K562 treated with DMSO at 1 percent for 24 hours (cell line): ENCODE results near the gene MMP25. TPM values are rescaled to one million over a fixed set of nuclear protein-coding genes. Genes with fewer than 3 reads are reported as not detected.

ENCODE experiments used
- total RNA-seq: library from RNA; unstranded; fragments of 300-600 nt; gene quantifications from 2 replicates; pipeline ENCODE4 v1.2.3, GENCODE V29; 2022; ENCODE audit warnings: low read depth; ENCODE audit not compliant: insufficient read depth

MMP25 gene, protein sequence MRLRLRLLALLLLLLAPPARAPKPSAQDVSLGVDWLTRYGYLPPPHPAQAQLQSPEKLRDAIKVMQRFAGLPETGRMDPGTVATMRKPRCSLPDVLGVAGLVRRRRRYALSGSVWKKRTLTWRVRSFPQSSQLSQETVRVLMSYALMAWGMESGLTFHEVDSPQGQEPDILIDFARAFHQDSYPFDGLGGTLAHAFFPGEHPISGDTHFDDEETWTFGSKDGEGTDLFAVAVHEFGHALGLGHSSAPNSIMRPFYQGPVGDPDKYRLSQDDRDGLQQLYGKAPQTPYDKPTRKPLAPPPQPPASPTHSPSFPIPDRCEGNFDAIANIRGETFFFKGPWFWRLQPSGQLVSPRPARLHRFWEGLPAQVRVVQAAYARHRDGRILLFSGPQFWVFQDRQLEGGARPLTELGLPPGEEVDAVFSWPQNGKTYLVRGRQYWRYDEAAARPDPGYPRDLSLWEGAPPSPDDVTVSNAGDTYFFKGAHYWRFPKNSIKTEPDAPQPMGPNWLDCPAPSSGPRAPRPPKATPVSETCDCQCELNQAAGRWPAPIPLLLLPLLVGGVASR
- total RNA-seq = 0.31 and 1.0 TPM in 2 replicates

GRCh38 chr16:3045758-3046640, at the start of gene MMP25:
Gene MMP25 (plus strand): TSS chr16:3046561. CDS start chr16:3046918, 357 bp downstream.

GRCh38 chr16:3012828-3013420, 33.4 kb upstream of the MMP25 start, which contains the start of gene CLDN9:
Gene CLDN9 (plus strand): TSS chr16:3012923. CDS start chr16:3013363, 440 bp downstream.

GRCh38 chr16:3017794-3018506, 28.4 kb upstream of the MMP25 start, which contains the start of gene CLDN6:
Gene CLDN6 (minus strand): TSS chr16:3018183. CDS start chr16:3016021, 2,162 bp downstream.

DNA sequence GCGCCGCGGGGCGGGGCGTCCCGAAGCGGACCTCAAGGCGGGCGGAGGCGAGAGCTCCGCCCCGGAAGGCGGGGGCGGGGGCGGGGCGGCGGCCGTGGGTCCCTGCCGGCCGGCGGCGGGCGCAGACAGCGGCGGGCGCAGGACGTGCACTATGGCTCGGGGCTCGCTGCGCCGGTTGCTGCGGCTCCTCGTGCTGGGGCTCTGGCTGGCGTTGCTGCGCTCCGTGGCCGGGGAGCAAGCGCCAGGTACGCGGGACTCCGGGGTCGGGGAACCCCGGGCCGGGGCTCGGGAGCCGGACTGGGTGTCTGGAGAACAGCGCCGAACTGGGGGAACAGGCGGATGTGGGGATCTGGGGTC, 26.1 kb upstream of the MMP25 start, which contains the start of gene TNFRSF12A:
TSS of gene TNFRSF12A (plus strand) at position 122 of the 357 bp plus-strand sequence. CDS start at position 152, 30 bp downstream.

GRCh38 chr16:3023669-3024478, 22.5 kb upstream of the MMP25 start, which contains the start of the genes HCFC1R1 and THOC6:
Gene HCFC1R1 (minus strand): TSS chr16:3023942. CDS start chr16:3023941, 1 bp downstream.
Gene THOC6 (plus strand): TSS chr16:3024035. CDS start chr16:3024327, 292 bp downstream.

GRCh38 chr16:3036726-3037315, 9.5 kb upstream of the MMP25 start, which contains the start of gene BICDL2:
Gene BICDL2 (minus strand): TSS chr16:3036944. CDS start chr16:3035496, 1,448 bp downstream.

GRCh38 chr16:3065069-3065741, 18.8 kb downstream of the MMP25 start, which contains the start of gene IL32:
Gene IL32 (plus strand): TSS chr16:3065640. CDS start chr16:3065812, 172 bp downstream.

DNA sequence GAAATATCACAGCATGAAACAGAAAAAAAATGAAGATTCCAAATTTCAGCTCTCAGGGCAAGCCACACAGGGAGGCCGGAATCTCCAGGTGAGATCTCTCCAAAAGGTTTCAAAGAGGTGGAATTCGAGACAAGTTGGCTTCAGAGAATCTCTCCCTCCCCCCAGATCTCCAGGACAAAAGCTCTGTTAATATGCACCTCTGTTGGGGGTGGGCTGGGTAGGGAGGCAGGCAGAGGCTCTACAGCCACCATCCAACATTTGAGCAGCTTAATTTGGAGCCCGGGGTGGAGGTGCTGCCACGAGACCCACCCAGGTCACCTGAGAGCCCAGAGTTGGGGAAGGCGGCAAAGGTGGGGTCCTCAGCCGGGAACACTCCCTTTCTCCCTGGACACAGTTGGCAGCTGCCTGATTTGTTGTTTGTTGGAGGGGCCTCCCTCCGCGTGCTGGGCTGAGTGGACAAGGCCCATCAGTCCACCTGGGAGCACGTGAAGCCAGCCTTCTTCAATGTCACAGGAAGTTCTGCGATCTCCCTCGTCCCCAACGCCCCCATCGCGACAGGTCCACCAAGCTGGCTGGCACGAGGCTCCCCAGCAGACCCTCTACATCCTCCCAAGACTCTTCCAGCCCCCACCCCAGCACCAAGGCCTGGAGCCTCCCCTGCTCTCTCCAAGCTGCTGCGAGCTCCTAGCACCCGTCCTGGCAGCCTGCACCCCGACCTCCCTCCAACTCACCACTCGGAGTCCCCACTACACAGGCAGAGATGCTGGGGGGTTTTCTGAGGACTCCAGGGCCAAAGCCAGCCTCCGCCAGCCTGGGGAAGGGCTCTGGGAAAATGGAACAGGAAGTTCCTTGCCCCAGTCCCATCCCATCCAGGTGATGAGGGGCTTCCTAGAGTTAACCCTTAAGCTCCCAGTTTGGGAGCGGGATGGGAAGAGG, 52.4 kb downstream of the MMP25 start, which contains the start of gene ZSCAN10:
TSS of gene ZSCAN10 (minus strand) at position 836 of the 936 bp plus-strand sequence. CDS start 6,357 bp downstream, outside the sequence.

Other genes with a start within 250 kb of the MMP25 start
- not detected in 2 replicates for gene PRSS41, start 248.1 kb upstream of the MMP25 start, total RNA-seq
- gene PRSS21, start 229.3 kb upstream of the MMP25 start, total RNA-seq = 74.1 and 76.0 TPM in 2 replicates
- gene ZG16B, start 216.3 kb upstream of the MMP25 start, total RNA-seq = 0.71 and 1.5 TPM in 2 replicates
- not detected in 2 replicates for gene PRSS22, start 188.4 kb upstream of the MMP25 start, total RNA-seq
- 107 TPM in 2 replicates for gene FLYWCH2, start 163.3 kb upstream of the MMP25 start, total RNA-seq
- 46.3 and 51.2 TPM in 2 replicates for gene FLYWCH1, start 134.6 kb upstream of the MMP25 start, total RNA-seq
- gene KREMEN2, start 82.3 kb upstream of the MMP25 start, total RNA-seq = 1.3 and 2.2 TPM in 2 replicates
- gene PAQR4, start 77.2 kb upstream of the MMP25 start, total RNA-seq = 25.2 and 30.8 TPM in 2 replicates
- gene PKMYT1, start 66.1 kb upstream of the MMP25 start, total RNA-seq = 168 and 199 TPM in 2 replicates
- gene CLDN9, start 33.6 kb upstream of the MMP25 start, total RNA-seq = 4.3 and 4.5 TPM in 2 replicates
- gene CLDN6, start 28.4 kb upstream of the MMP25 start, total RNA-seq = 0.65 and 0.76 TPM in 2 replicates
- gene TNFRSF12A, start 26.2 kb upstream of the MMP25 start, total RNA-seq = 41.1 and 48.6 TPM in 2 replicates
- gene HCFC1R1, start 22.6 kb upstream of the MMP25 start, total RNA-seq = 37.4 and 38.2 TPM in 2 replicates
- gene THOC6, start 22.5 kb upstream of the MMP25 start, total RNA-seq = 41.2 and 42.6 TPM in 2 replicates
- not detected in 2 replicates for gene BICDL2, start 9.6 kb upstream of the MMP25 start, total RNA-seq
- 49.1 and 56.4 TPM in 2 replicates for gene IL32, start 19.1 kb downstream of the MMP25 start, total RNA-seq
- not detected in 2 replicates for gene ZSCAN10, start 52.7 kb downstream of the MMP25 start, total RNA-seq
- gene ZNF205, start 66.0 kb downstream of the MMP25 start, total RNA-seq = 33.8 and 35.1 TPM in 2 replicates
- gene ZNF213, start 88.5 kb downstream of the MMP25 start, total RNA-seq = 27.1 and 27.7 TPM in 2 replicates
- not detected in 2 replicates for gene OR1F1, start 141.6 kb downstream of the MMP25 start, total RNA-seq
- gene ZNF200, start 188.6 kb downstream of the MMP25 start, total RNA-seq = 6.6 and 8.7 TPM in 2 replicates
- not detected in 2 replicates for gene MEFV, start 210.1 kb downstream of the MMP25 start, total RNA-seq
- 51.0 and 56.4 TPM in 2 replicates for gene ZNF263, start 236.9 kb downstream of the MMP25 start, total RNA-seq